GM12878 (cell line): ENCODE measurements around the gene ZFP64. TPM values are rescaled to one million over a fixed set of nuclear protein-coding genes. Genes with fewer than 3 reads are reported as not detected.

Source experiments
- BCLAF1 ChIP-seq: fragments of 450-650 bp; IDR thresholded peaks from 2 replicates; pipeline ENCODE4 v1.6.1; 2017; ENCODE audit warnings: antibody characterized with exemption, mild to moderate bottlenecking, moderate library complexity
- BRCA1 ChIP-seq: IDR thresholded peaks from 2 replicates; pipeline ENCODE4 v1.6.1; 2011; ENCODE audit warnings: low read depth, low read length, improper control_type of control experiment
- CEBPB ChIP-seq, 2 experiments: fragments of 150-350 bp in 1 of 2; IDR thresholded peaks; 2 replicates each; pipeline ENCODE4 v1.6.1; 2012 to 2014; ENCODE audit warnings: low read depth in 2 of 2, low read length in 2 of 2, borderline replicate concordance in 1 of 2, inconsistent platforms in 1 of 2
- CREM ChIP-seq: IDR thresholded peaks from 2 replicates; pipeline ENCODE4 v1.6.1; 2014; ENCODE audit warnings: antibody characterized with exemption, low read depth
- HSF1 ChIP-seq: fragments of 150-350 bp; IDR thresholded peaks from 2 replicates; pipeline ENCODE4 v1.6.1; 2014; ENCODE audit warnings: mild to moderate bottlenecking, low read depth, low read length
- MEF2A ChIP-seq: IDR thresholded peaks from 2 replicates; pipeline ENCODE4 v1.6.1; 2011; ENCODE audit warnings: low read depth, mild to moderate bottlenecking, low read length, moderate library complexity; ENCODE audit not compliant: insufficient read depth
- MEF2B ChIP-seq: fragments of 450-650 bp; IDR thresholded peaks from 2 replicates; pipeline ENCODE4 v1.6.1; 2018; ENCODE audit warnings: mild to moderate bottlenecking, moderate library complexity; ENCODE audit not compliant: partially characterized antibody, poor library complexity, severe bottlenecking
- MYB ChIP-seq: fragments of 150-350 bp; IDR thresholded peaks from 2 replicates; pipeline ENCODE4 v1.6.1; 2014; ENCODE audit warnings: mild to moderate bottlenecking, low read depth, low read length, borderline replicate concordance
- NFIC ChIP-seq: IDR thresholded peaks from 2 replicates; pipeline ENCODE4 v1.6.1; 2012; ENCODE audit warnings: low read depth, mild to moderate bottlenecking, inconsistent platforms, low read length, moderate library complexity
- NR2F1 ChIP-seq: fragments of 450-650 bp; conservative IDR thresholded peaks from 2 replicates; pipeline ENCODE4 v1.6.1; 2017; ENCODE audit warnings: mild to moderate bottlenecking
- PAX8 ChIP-seq: fragments of 450-650 bp; IDR thresholded peaks from 2 replicates; pipeline ENCODE4 v1.6.1; 2017; ENCODE audit warnings: mild to moderate bottlenecking, moderate library complexity
- POLR2AphosphoS5 ChIP-seq: IDR thresholded peaks from 2 replicates; pipeline ENCODE4 v1.6.1; 2011; ENCODE audit warnings: mild to moderate bottlenecking, low read length, inconsistent platforms
- POU2F2 ChIP-seq: IDR thresholded peaks from 3 replicates; pipeline ENCODE4 v1.6.1; 2011; ENCODE audit warnings: low read depth, mild to moderate bottlenecking, low read length, borderline replicate concordance
- RAD21 ChIP-seq: IDR thresholded peaks from 2 replicates; pipeline ENCODE4 v1.6.1; 2011; ENCODE audit warnings: mild to moderate bottlenecking, low read depth, low read length, moderate library complexity; ENCODE audit not compliant: insufficient read depth
- RFX5 ChIP-seq: IDR thresholded peaks from 2 replicates; pipeline ENCODE4 v1.6.1; 2011; ENCODE audit warnings: low read depth, low read length, improper control_type of control experiment
- SMC3 ChIP-seq: IDR thresholded peaks from 2 replicates; pipeline ENCODE4 v1.6.1; 2011; ENCODE audit warnings: low read length, improper control_type of control experiment, borderline replicate concordance
- SUZ12 ChIP-seq: fragments of 200-600 bp; sonication (generic); IDR thresholded peaks from one replicate; pipeline ENCODE4 v1.6.1; 2018; ENCODE audit warnings: antibody characterized with exemption, mild to moderate bottlenecking; ENCODE audit not compliant: unreplicated experiment
- TAF1 ChIP-seq: IDR thresholded peaks from 2 replicates; pipeline ENCODE4 v1.6.1; 2011; ENCODE audit warnings: mild to moderate bottlenecking, low read depth, low read length, borderline replicate concordance
- WRNIP1 ChIP-seq: IDR thresholded peaks from 2 replicates; pipeline ENCODE4 v1.6.1; 2011; ENCODE audit warnings: low read depth, low read length, improper control_type of control experiment, borderline replicate concordance
- ZBTB40 ChIP-seq: fragments of 450-650 bp; IDR thresholded peaks from 2 replicates; pipeline ENCODE4 v1.6.1; 2016; ENCODE audit warnings: mild to moderate bottlenecking, moderate library complexity, borderline replicate concordance
- ZNF207 ChIP-seq: fragments of 450-650 bp; IDR thresholded peaks from 2 replicates; pipeline ENCODE4 v1.6.1; 2014; ENCODE audit warnings: antibody characterized with exemption, mild to moderate bottlenecking, borderline replicate concordance
- ZSCAN29 ChIP-seq: fragments of 450-650 bp; IDR thresholded peaks from 2 replicates; pipeline ENCODE4 v1.6.1; 2017; ENCODE audit warnings: mild to moderate bottlenecking, moderate library complexity
- polyA plus RNA-seq, 11 experiments: library from polyadenylated mRNA; depleted of rRNA in 4 of 11; unstranded in 6 of 11; stranded (reverse) in 5 of 11; fragments of >200 nt; fragmentation: Nextera tagmentation in 4 of 11; fragmentation: Illumina TruSeq in 1 of 11; extraction: Ambion mirVana in 4 of 11; extraction: Trizol in 1 of 11; gene quantifications; 1 replicate in 1 of 11; 2 replicates in 10 of 11; pipeline versions ENCODE4 v1.2.1 to v1.2.3, GENCODE V29; 2011 to 2016; ENCODE audit warnings: inconsistent platforms in 2 of 11, missing spikeins in 2 of 11, low read depth in 1 of 11
- total RNA-seq, 4 experiments: library from RNA; depleted of rRNA in 3 of 4; stranded (reverse); fragments of >200 nt in 3 of 4; fragmentation: Illumina TruSeq in 1 of 4; extraction: Trizol in 1 of 4; gene quantifications; 2 replicates each; pipeline versions ENCODE4 v1.2.1 to v1.2.3, GENCODE V29; 2013 to 2021

The ZFP64 gene
- total and polyA plus RNA-seq, 10 of the 15 experiments (the other 5 are each of a cell fraction or from before 2014, with no cell fraction given), result 2.3 to 21.8 (median 11.8) TPM

- TF ChIP-seq BCLAF1, result no peak
- peak; percentile 71 for TF ChIP-seq NR2F1
- TF ChIP-seq ZBTB40, result no peak
- no peak for TF ChIP-seq MYB
- TF ChIP-seq HSF1, result no peak
- TF ChIP-seq CREM, result peak; percentile 69
- no peak for TF ChIP-seq SUZ12
- TF ChIP-seq MEF2A, result peak; percentile 100
- peak; percentile 42; the same call in 1 of the 2 replicates for TF ChIP-seq POLR2AphosphoS5
- no peak for TF ChIP-seq RAD21
- no peak for TF ChIP-seq WRNIP1
- peak; percentile 63; the same call in 1 of the 2 replicates for TF ChIP-seq TAF1
- TF ChIP-seq POU2F2, result peak; percentile 39; the same call in 2 of the 3 replicates
- no peak for TF ChIP-seq PAX8
- peak; percentile 99 for TF ChIP-seq MEF2B
- no peak for TF ChIP-seq ZSCAN29
- TF ChIP-seq CEBPB (IDR thresholded peaks at IDR 0.05; ENCODE audit: borderline replicate concordance in 1 of 2, low read depth in 2 of 2, low read length in 2 of 2), result peak; percentile 56 to 76; a peak in 3 of 4 replicates
- TF ChIP-seq SMC3, result no peak
- no peak for TF ChIP-seq RFX5
- TF ChIP-seq ZNF207, result 0 out of 2 replicates have a peak, but pooled peaks have one; percentile 49
- TF ChIP-seq BRCA1, result no peak
- peak; percentile 98 for TF ChIP-seq NFIC
Measured at GRCh38 chr20:52179331-52180179, 12.0 kb downstream of the ZFP64 start (continued).
